ENCODE results near the gene TMEM106A. TPM values are rescaled to one million over a fixed set of nuclear protein-coding genes. Genes with fewer than 3 reads are reported as not detected.

TMEM106A gene
- total and polyA plus RNA-seq, 2 of the 13 experiments (the other 11 are each of a cell fraction or from before 2014, with no cell fraction given): 16.9 to 35.9 TPM

DNA sequence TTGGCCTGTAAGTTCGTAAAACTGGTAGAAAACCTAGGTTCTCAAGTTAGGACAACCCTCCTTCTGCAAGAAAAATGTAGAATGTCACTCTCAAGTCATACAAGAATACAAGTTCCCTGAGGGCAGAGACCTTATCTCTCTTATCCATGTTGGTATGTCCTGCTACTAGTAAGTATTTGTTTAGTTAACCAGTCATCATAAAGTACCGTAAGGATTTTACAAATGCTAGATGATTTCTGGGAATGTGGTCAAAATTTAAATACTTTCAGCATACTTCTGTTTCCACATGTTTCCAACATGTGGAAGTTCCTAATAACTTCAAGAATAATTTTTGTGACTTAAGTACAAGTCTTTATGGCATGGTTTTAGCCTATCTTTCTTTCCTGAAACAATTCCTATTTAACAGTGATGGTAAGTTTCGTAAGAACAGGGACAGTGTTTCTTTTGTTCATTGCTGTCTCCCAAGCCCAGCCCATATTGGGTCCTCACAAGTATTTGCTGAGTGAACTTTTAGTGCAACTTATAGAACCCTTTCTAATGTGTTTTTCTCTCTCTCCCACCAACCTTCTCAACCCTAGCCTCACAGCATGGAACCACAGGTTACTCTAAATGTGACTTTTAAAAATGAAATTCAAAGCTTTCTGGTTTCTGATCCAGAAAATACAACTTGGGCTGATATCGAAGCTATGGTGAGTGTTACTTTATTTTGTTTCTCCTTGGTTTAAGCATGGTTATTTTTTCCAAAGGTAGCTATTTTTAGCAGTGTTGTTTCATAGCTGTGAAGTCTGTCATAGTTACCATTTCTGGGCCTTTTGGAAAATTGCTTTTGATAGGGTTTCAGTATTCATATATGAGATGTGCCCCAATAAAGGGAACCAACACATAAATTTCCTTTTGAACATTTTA lies 36.2 kb upstream of the TMEM106A start (continued):
- TF ChIP-seq, protein P1, sequence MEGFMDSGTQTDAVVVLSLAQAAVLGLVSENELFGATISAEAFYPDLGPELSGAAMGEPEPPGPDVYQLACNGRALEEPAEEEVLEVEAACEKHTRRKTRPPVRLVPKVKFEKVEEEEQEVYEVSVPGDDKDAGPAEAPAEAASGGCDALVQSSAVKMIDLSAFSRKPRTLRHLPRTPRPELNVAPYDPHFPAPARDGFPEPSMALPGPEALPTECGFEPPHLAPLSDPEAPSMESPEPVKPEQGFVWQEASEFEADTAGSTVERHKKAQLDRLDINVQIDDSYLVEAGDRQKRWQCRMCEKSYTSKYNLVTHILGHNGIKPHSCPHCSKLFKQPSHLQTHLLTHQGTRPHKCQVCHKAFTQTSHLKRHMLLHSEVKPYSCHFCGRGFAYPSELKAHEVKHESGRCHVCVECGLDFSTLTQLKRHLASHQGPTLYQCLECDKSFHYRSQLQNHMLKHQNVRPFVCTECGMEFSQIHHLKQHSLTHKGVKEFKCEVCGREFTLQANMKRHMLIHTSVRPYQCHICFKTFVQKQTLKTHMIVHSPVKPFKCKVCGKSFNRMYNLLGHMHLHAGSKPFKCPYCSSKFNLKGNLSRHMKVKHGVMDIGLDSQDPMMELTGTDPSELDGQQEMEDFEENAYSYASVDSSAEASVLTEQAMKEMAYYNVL (CRISPR knock-in tag; IDR thresholded peaks at IDR 0.05; ENCODE audit: borderline replicate concordance): 0 out of 2 replicates have a peak, but pooled peaks have one; percentile 13
- no peak for TF ChIP-seq SETDB1 (CRISPR knock-in tag; IDR thresholded peaks at IDR 0.05; ENCODE audit: borderline replicate concordance)
- TF ChIP-seq TEAD3 (CRISPR knock-in tag; optimal IDR thresholded peaks at IDR 0.05; ENCODE audit: borderline replicate concordance): peak; percentile 4
- TF ChIP-seq, protein P2, sequence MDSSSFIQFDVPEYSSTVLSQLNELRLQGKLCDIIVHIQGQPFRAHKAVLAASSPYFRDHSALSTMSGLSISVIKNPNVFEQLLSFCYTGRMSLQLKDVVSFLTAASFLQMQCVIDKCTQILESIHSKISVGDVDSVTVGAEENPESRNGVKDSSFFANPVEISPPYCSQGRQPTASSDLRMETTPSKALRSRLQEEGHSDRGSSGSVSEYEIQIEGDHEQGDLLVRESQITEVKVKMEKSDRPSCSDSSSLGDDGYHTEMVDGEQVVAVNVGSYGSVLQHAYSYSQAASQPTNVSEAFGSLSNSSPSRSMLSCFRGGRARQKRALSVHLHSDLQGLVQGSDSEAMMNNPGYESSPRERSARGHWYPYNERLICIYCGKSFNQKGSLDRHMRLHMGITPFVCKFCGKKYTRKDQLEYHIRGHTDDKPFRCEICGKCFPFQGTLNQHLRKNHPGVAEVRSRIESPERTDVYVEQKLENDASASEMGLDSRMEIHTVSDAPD (CRISPR knock-in tag; IDR thresholded peaks at IDR 0.05): no peak
- no peak for TF ChIP-seq ETV6 (CRISPR knock-in tag; conservative IDR thresholded peaks at IDR 0.05)
- peak; percentile 44; the same call in 1 of the 2 replicates for TF ChIP-seq KDM1A (CRISPR knock-in tag; IDR thresholded peaks at IDR 0.05)
- TF ChIP-seq SOX13 (IDR thresholded peaks at IDR 0.05): no peak
- 0 out of 4 replicates have a peak, but pooled peaks of 1 of the 2 experiments have one; percentile 15 for TF ChIP-seq SOX13 (CRISPR knock-in tag; conservative IDR thresholded peaks at IDR 0.05 in 1 of 2, IDR thresholded peaks at IDR 0.05 in 1 of 2)
- TF ChIP-seq, protein P3, sequence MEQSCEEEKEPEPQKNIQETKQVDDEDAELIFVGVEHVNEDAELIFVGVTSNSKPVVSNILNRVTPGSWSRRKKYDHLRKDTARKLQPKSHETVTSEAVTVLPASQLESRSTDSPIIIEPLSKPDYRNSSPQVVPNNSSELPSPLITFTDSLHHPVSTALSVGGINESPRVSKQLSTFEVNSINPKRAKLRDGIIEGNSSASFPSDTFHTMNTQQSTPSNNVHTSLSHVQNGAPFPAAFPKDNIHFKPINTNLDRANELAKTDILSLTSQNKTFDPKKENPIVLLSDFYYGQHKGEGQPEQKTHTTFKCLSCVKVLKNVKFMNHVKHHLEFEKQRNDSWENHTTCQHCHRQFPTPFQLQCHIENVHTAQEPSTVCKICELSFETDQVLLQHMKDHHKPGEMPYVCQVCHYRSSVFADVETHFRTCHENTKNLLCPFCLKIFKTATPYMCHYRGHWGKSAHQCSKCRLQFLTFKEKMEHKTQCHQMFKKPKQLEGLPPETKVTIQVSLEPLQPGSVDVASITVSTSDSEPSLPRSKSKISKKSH (CRISPR knock-in tag; IDR thresholded peaks at IDR 0.05; ENCODE audit: borderline replicate concordance): no peak
- TF ChIP-seq, protein P4, sequence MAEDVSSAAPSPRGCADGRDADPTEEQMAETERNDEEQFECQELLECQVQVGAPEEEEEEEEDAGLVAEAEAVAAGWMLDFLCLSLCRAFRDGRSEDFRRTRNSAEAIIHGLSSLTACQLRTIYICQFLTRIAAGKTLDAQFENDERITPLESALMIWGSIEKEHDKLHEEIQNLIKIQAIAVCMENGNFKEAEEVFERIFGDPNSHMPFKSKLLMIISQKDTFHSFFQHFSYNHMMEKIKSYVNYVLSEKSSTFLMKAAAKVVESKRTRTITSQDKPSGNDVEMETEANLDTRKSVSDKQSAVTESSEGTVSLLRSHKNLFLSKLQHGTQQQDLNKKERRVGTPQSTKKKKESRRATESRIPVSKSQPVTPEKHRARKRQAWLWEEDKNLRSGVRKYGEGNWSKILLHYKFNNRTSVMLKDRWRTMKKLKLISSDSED (CRISPR knock-in tag; IDR thresholded peaks at IDR 0.05): no peak
- no peak for TF ChIP-seq HNRNPUL1 (IDR thresholded peaks at IDR 0.05; ENCODE audit: low read depth, low read length)
- TF ChIP-seq KDM4B (CRISPR knock-in tag; IDR thresholded peaks at IDR 0.05): no peak
- TF ChIP-seq CBX1 (IDR thresholded peaks at IDR 0.05; ENCODE audit: low read depth): no peak
- no peak for TF ChIP-seq ZNF570 (CRISPR knock-in tag; IDR thresholded peaks at IDR 0.05; ENCODE audit: borderline replicate concordance)
- TF ChIP-seq SPEN (CRISPR knock-in tag; IDR thresholded peaks at IDR 0.05; ENCODE audit: low read depth): no peak
- TF ChIP-seq, protein P5, sequence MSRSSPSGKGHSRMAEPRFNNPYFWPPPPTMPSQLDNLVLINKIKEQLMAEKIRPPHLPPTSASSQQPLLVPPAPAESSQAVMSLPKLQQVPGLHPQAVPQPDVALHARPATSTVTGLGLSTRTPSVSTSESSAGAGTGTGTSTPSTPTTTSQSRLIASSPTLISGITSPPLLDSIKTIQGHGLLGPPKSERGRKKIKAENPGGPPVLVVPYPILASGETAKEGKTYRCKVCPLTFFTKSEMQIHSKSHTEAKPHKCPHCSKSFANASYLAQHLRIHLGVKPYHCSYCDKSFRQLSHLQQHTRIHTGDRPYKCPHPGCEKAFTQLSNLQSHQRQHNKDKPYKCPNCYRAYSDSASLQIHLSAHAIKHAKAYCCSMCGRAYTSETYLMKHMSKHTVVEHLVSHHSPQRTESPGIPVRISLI (CRISPR knock-in tag; IDR thresholded peaks at IDR 0.05; ENCODE audit: borderline replicate concordance): no peak
- TF ChIP-seq, protein P6, sequence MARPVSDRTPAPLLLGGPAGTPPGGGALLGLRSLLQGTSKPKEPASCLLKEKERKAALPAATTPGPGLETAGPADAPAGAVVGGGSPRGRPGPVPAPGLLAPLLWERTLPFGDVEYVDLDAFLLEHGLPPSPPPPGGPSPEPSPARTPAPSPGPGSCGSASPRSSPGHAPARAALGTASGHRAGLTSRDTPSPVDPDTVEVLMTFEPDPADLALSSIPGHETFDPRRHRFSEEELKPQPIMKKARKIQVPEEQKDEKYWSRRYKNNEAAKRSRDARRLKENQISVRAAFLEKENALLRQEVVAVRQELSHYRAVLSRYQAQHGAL (CRISPR knock-in tag; IDR thresholded peaks at IDR 0.05; ENCODE audit: not compliant biosample characterization): no peak
- no peak for TF ChIP-seq MEIS1 (CRISPR knock-in tag; IDR thresholded peaks at IDR 0.05; ENCODE audit: borderline replicate concordance)
- TF ChIP-seq REXO4 (CRISPR knock-in tag; IDR thresholded peaks at IDR 0.05; ENCODE audit: borderline replicate concordance): no peak

Measured in HepG2 (cell line).